ENCODE results near the gene CITED1.

CITED1 gene

DNA sequence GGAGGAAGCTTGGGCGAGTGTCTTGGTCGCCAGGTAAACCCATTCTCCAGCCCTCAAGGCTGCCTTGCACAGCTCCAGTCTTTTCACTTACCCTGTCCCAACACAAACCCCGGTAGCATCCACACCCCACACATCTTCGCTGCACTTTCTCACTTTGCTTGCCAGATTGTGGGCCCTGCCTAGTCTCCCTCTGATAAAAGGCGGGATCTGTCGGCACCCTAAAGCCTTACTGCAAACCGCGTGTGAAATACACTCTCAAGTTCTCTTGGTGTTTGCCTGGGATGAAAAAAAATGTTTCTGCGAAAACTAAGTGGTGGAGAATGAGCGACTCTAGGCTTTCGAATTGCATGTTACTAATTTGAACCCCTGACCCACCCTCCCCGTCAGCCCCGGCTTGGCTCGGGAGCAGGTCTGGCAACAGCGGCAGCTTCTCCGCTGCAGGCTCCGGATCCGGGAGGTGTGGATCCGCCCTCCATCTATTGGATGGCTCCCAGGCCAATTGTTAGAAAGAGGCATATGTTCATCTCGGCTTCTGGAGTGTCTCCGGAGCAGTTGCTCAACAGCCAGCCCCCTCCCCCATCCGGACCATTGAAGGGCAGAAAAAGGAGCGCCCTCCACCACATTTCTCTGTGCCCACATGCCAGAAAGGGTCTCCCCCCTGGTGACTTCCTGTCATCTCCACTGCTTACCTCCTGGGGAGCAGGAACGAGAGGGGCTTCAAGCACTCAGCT is 3.0 kb upstream of the CITED1 start:
- DNase-seq: no peak

- DNase-seq: no peak
Observed at GRCh38 chrX:72308209-72308565, 2.5 kb upstream of the CITED1 start.

GRCh38 chrX:72307646-72308051 is 1.9 kb upstream of the CITED1 start:
- no peak for DNase-seq

GRCh38 chrX:72306851-72307645 is 1.3 kb upstream of the CITED1 start:
- no peak for DNase-seq

GRCh38 chrX:72306085-72306801 is 529 bp upstream of the CITED1 start:
- no peak for DNase-seq

DNA sequence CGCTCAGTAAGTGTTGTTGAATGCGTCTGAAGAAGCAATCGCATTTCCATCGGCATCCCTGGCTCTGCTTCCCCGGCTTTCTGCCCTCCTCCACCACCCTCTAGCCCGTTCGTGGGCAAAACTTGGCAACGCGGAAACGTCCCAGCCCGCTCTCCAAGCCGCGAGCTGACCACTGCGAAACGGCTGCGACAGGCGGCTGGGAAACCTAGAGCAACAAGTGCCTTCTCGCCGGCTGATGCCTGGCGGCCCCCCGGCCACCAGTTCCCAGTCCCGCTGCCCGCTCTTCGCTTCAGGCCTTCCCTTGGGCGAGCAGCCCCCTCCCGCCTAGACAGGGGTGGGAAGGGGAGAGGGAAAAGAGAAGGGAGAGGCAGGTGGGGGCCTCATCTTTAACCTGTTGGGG is 837 bp downstream of the CITED1 start:
- no peak for DNase-seq

DNA sequence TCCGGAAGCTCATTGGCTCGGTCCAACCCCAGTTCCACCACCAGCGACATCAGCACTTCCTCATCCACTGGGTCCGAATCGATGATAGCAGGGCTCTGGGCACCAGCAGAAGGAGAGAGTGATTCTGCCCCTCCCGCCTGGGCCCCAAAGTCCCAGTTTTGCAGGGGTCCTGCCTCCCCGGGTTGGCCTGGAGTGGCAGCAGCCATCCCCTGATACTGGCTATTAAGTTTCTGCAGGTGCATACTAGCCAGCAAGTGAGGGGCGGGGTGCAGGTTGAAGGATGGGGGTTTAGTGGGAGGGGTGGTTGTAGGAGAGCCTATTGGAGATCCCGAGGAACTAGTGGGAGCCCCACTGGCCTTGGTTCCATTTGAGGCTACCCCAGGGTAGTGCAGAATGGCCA is 3.9 kb downstream of the CITED1 start:
- no peak for DNase-seq

GRCh38 chrX:72299891-72300630 is 5.7 kb downstream of the CITED1 start:
- no peak for DNase-seq

- no peak for DNase-seq
Observed at GRCh38 chrX:72297953-72298730, 7.6 kb downstream of the CITED1 start.

DNA sequence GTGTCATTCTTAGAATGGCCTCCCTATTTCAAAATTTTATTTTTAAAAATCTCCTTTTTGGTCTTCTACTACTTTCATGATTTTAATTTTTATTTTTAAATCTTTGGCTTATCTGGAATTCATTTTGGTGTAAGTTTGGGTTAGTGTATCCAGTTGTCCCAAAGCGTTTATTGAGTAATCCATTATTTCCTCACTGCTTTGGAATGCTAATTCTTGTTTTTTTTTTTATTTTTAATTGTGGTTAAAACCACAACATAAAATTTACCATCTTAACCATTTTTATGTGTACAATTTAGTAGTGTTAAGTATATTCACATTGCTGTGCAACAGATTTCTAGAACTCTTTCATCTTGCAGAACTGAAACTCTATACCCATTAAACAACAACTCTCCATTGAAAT is 8.7 kb downstream of the CITED1 start:
- no peak for DNase-seq

DNA sequence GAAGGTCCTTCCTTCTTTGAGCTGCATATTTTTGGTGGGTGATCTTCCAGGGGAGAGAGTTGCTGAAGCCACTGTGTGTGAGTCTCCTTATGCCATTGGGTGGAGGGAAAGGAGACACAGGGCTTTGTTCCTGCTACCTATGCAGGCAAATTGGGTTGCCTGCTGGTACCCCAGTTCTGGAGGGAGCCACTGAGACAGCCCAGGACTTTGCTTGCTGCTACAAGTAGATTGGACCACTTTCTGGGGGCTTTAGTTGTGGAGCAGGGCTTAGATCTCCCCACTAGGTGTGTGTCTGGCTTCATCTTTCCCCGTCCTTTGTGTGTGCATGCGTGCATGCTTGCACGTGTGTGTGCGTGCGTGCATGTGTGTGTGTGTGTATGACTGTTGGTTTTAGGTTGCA is 10.0 kb downstream of the CITED1 start:
- DNase-seq: no peak

- DNase-seq: no peak
Observed at GRCh38 chrX:72294497-72294896, 11.2 kb downstream of the CITED1 start.

DNA sequence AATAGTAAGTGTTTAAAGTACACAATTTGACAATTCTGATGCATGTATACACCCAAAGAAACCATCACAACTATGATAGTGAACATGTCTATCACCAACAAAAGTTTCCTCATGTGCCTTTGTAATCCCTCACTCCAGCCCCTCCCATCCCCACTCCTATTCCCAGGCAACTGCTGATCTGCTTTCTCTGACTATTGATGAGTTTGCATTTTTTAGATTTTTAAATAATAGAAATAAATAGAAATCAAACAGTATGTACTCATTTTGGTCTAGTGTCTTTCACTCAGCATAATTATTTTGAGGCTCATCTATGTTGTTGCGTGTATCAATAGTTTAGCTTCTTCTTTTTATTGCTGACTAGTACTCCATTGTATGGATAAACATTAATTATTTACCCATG is 23.4 kb downstream of the CITED1 start:
- DNase-seq: no peak

DNA sequence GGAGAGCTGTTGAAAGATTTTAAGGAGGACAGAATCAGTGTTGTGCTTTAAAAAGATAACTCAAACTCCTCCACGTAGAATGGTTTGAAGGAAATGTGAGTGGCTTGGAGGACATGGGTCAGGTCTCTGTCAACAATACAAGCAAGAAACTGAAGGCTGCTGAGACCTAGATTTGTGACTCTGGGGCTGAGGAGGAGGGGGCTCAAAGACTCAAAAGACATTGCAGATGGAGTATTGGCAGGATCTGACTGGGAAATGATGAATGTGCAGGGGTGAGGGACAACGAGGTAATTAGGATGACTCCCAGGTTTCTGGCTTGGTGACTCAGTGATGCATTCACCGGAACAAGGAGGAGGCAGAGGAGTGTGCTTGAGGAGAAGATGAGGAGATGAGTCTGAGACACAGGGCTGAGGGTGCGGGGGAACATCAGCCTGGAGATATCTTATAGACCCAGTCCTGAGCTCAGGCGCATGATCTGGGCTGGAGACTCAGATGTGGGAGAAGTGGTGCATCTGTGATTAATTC is 25.3 kb downstream of the CITED1 start:
- no peak for DNase-seq

DNA sequence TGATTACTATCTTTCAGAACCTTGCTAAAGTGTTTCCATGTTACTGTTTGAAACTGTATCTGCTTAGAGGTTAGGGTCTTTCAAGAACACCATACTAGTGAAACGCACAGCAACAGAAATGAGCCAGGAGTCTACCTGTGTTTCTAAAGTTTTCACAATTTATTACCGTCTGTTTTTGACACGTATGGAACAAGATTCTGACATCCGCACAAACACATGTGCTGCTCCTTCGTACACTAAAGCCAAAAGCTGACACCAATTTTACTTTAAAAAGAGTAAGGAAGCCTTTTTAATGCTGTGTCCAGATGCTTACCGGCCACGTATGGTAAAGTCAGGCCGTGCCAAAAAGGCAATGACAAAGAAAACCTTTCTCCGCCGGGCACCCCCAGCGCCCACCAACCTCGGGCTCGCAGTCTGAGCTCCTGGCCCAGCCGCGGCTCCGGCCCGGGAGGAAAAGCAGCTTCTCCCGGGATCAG is 29.2 kb downstream of the CITED1 start:
- DNase-seq: no peak

GRCh38 chrX:72274526-72274925 is 31.2 kb downstream of the CITED1 start:
- no peak for DNase-seq

DNA sequence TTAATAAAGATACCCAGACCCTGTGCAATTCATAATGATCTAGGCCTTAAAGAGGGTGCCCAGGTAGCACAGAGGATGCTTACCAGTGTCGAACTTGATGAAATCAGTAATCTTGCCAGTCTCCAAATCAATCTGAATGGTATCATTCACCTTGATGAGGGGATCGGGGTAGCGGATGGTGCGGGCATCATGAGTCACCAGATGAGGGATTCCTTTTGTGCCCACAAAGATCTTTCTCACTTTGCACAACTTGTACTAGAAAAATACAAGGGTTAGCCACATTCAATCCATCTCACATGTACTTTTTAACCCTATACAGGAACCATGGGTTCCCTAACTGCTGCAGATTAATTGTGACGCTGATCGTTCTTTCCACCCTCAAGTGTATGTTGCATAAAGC is 32.0 kb downstream of the CITED1 start:
- DNase-seq: no peak

DNA sequence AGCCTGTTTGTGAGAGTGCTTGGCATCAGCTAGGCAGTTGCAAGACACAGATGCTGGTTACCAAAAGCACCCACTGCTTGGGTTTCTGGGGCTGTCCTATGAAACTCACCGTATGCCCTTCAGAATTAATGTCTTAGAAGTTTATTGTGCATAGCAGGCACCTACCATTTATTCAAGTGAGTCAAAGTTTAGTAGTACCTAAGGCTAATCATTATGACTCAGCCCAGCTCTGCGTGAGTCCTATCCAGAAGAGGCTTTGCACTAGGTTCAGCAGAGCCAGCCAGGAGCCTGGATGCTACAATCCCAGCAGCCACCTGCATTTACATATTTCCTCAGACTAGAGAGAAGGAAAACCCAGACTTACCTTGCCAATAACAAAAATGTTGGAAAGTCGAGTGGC is 32.8 kb downstream of the CITED1 start:
- DNase-seq: no peak

DNA sequence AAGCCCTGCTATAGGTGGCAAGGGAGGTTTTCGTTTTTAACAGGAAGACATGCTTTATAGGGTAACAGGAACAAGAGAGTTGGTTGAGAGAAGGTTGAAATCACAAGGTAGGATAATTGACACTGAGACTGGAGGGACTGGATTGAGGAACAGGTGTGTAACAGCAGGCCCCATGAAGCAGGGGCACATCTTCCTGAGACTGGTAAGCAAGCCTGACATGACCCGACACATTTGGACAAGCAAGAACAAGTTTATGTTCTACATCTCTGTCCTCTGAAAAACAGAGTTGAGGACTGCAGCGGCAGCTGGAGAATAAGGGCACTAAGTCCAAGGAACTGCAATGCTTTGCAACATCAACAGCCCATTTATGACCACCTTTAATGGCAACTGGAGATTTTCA is 33.9 kb downstream of the CITED1 start:
- DNase-seq: no peak

- DNase-seq: no peak
Observed at GRCh38 chrX:72271091-72271788, 34.5 kb downstream of the CITED1 start.

DNA sequence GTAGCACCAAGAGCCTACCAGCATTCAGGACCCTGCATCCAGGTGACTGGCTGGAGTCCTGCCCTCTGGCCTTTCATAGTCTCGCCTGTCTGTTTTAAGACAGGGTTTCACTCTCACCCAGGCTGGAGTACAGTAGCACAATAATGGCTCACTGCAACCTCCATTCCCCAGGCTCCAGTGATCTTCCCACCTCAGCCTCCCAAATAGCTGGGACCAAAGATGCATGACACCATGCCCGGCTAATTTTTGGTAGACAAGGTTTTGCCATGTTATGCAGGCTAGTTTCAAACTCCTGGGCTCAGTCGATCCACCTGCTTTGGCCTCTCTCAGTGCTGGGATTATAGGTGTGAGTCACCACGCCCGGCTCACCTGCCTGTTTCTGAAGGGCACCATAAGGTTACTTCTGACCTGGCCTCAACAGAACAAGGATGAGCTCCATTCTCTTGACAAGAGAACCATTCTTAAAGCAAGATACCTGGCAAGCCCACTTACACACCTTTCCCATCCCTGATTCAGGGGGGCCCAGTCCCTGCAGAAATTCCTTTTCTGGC is 35.3 kb downstream of the CITED1 start:
- DNase-seq: no peak

Data from 8988T (cell line).